HG03139 (cell line): ENCODE measurements around the gene SLC6A13.

ENCODE experiments used
- ATAC-seq: cut with Tn5 transposase; IDR thresholded peaks from one replicate; pipeline ENCODE4 v1.9.1; 2021; ENCODE audit not compliant: unreplicated experiment

Gene SLC6A13

GRCh38 chr12:234891-235415, 27.7 kb downstream of the SLC6A13 start:
- ATAC-seq, result no peak

DNA sequence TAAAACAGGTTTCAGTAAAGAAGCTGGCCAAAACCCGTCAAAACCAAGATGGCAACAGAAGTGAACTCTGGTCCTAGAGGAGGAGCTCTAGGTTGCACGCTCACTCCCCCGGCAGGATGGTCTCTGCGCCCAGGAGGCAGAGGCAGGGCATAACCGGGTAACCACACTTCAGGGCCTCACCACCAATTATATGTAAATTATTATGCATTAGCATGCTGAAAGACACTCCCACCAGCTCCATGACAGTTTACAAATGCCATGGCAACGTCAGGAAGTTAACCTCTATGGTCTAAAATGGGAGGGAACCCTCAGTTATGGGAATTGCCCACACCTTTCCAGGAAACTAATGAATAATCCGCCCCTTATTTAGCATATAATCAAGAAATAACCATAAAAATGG, 28.6 kb downstream of the SLC6A13 start:
- no peak for ATAC-seq

DNA sequence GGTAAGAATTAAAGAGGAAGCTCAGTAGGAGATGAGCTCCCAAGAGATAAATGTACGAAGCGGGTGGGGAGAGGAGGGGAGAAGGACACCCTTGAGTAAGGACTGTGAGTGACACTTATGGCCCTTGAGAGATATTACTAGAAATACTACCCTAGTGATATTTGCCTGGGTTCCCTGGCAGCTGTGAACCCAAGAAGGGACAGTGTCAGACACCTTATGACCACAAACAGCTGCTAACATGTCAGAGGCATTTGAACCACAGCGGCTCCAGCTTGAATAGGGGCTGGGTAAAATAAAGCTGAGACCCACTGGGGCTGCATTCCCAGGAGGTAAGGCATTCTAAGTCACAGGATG, 29.0 kb downstream of the SLC6A13 start:
- no peak for ATAC-seq

DNA sequence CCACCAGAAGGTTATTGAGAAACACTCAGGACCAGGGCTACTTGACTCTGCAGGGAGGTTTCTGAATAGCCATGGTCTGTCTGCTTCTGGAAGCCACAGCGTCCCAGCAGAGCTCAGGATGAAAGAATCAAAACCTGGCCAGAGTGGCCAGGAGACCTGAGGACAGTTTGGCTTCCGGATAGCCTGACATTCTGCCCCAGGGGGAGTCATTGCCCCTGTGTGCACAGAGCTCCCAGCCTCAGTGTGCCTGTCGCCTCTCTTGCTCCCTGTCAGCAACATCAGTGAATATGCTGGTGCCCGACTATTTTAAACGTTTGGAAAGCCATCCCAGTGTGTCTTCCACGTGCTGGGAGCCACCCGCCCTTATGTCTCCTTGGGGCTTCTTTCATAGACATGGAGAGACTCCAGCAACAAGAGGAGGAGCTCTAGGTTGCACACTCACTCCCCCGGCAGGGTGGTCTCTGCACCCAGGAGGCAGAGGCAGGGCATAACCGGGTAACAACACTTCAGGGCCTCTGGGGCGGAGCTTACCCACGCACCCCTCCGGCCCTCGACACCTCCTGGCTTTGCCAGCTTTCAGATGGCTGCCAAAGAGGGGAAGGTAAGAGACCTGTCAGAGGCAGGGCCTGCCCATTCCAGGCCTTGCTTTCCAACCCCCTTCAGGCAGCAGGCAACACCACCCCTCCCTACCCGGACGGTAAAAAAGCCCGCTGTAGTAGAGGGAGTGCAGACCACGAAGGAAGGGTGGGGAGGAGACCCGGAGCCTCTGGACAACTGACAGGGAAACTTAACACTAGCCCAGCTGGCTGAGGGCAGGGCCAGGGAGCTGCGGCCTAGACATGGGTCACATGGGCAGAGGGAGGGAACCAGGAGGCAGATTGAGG, 29.7 kb downstream of the SLC6A13 start:
- ATAC-seq, result no peak

DNA sequence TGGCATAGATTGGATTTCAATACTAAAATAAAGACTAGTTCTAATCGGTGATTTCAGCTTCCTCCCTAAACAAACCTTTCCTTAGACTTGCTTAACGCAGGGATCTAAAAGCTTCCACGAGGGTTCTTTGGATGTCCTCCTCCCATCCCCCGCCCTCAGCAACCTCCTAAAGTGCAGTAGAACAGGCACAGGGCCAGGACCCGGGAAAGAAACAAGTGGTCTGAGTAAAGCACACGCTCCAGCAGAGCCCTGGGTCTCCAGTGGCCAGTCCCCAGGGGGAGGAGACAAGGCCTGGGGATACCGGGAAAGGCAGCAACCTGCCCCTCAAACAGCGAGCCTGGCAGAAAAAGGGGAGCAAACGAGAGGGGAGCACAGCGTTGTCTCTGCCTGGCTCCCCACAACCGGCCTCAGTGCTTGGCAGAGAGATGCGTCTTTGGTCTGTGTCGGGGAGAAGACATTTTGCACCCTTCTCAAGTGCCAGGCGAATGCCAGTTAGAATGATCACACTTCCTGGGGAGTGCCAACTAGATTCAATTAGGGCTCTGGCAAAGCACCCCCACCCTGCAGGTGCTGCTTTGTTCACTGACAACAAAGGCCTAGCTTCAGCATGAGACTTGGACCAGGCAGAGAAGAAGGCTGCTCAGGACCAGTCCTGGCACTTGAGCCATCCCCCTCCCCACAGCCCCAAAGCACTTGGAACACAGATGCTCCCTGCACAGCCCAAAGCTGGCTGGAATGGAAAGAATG, 31.5 kb downstream of the SLC6A13 start:
- ATAC-seq, result no peak

DNA sequence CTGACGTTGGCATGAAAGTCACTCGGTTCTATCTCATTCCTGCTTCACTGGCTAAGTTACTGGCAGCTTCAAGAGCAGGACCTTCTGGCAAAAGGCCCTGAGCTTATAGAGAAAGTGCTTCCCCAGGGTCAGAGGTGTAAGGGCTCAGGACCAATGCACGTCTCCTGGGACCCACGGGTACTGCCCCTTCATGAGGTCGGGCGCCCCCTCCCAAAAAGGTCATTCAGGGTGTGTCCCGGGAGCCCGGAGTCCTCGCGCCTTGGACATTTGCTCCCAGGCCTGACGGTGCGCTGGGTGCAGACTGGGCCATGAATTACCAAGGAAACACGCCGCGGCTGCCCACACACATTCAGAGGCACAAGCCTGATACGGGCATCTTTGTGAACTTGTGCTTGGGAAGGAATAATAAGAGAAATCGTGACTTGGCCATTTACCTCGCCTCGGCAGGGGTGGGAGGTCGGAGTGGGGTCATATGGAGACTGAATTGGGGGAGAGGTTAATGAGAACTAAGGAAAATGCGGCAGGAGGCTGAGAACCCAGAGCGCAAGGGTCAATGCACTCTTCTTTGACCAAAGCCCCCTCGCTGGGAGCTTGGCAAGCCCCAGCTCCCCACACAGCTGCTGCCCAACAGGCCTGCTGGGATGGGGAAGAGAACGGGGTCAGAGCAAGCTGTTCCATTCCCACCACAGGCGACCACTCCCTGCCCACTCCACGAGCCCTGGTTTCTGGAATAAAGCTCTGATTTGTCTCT, 33.0 kb downstream of the SLC6A13 start:
- ATAC-seq, result no peak

DNA sequence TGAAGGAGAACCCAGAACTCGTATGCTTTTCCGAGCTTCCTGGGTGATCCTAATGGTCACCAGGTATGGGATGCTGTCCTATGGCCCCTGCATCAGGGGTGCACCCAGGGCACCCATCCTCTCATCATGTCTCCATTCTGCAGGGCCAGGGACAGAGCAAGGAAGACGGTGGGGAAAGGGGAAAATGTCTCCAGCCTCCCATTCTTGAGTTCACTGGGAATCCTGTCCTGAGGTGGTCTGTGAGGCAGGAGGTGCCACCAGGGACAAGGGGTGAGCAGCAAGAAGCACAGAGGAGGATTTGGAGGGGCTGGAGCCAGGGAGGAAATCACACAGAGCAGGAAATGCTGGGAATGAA, 33.8 kb downstream of the SLC6A13 start:
- no peak for ATAC-seq

DNA sequence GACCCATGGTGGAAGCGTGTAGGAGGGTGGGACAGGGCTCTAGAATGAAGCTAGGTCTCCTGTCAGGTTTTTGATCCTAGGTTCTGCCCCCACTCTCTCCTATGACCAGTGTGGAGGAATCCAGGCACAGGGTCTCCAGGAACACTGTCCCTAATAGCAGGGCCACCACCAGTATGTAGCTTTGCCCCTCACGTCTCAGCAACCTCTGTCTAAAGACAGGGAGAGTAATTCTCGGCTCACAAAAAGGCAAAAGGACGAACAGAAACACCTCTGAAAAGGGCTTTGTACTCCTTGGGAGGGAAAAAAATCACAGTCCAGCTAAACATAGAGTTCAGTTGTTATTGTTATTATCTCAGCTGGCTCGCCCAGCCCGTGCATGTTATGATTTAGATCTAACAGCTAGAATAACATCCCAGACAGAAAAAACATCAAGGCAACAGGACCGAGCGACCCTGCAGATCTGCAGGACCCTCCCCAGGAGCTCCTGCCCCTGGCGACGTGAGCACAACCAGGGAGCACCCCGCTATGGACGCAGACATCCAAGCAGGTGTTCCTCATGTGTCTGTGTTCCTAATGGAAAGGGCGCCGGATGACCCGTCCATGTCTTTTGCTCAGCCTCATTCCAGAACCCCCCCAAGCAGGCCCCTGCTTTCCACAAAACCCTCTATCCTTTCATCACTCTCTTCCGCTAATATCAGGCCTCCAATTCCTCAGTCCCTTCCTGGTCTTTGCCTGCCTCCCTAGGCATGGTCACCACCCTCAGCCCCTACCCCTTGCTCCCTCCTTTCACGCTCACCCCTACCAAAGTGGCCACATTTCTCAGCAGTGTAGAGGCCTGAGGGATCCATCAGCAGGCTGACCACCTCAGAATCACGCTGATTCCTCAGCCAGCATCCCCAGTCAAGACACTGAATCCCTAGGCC, 34.5 kb downstream of the SLC6A13 start:
- ATAC-seq, result no peak

GRCh38 chr12:227286-227915, 35.2 kb downstream of the SLC6A13 start:
- ATAC-seq, result no peak

GRCh38 chr12:226401-226800, 36.2 kb downstream of the SLC6A13 start:
- no peak for ATAC-seq

DNA sequence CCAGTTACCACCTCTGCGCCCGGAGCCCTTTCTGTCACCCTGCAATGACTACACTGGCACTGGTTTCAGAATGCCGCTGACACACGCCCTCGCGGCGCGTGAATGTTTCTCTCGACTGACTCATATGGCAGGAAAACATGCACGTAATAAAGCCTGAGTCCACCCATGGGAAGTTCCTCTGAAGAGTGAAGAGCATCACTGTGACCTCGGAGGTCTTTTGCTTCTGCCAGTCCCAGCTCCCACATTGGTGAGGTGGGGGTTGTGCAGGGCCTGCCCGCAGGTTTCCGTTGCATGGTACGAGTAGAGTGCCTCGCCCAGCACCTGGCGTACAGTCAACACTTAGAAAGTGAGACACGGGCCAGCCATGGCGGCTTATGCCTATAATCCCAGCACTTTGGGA, 37.6 kb downstream of the SLC6A13 start:
- ATAC-seq, result no peak

GRCh38 chr12:224330-224729, 38.3 kb downstream of the SLC6A13 start:
- ATAC-seq, result no peak

GRCh38 chr12:223841-224240, 38.8 kb downstream of the SLC6A13 start:
- no peak for ATAC-seq

DNA sequence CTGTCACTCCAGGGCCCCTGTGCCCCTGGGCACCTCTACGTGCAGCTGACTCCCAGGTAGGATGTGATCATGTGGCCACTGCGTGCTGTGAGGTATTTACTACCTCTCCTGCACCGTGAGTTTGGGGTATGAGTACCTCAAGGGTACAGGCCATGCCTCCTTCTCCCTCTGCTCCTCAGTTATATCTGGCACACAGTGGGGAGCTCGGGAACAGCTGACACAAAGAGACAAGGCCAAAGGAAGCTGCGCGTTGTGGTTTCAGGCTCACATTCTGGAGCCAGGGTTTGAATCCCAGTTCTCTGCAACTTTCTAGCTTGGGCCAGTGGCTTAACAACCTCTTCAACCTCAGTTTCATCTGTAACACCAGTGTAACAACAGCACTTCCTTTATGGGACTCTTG, 40.9 kb downstream of the SLC6A13 start:
- ATAC-seq, result no peak

- no peak for ATAC-seq
Observed at GRCh38 chr12:220946-221550, 41.6 kb downstream of the SLC6A13 start.

- no peak for ATAC-seq
Observed at GRCh38 chr12:220491-220890, 42.1 kb downstream of the SLC6A13 start.

DNA sequence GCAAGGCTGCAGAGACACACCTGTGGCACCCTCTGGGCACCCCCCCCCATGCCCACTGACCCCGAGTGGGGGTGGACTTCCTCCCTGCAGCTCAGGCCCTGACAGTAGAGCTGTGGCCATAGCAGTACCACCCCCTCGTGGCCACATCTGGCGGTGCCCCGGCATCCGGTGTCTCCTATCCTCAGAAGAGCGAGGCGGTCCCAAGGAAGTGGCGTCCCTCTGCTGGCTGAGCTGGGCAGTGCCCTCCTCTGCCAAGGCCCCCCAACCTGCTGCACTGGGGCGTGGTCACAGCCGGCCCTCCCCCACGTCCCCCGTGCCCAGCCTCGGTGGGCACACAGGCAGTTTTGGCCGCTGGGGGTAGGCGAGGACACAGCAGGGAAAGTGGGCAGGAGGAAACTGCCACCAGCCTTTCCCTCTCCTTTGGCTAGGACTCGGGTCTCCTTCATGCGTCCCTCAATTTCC, 42.7 kb downstream of the SLC6A13 start:
- ATAC-seq, result no peak

GRCh38 chr12:218728-219590, 43.7 kb downstream of the SLC6A13 start:
- no peak for ATAC-seq

DNA sequence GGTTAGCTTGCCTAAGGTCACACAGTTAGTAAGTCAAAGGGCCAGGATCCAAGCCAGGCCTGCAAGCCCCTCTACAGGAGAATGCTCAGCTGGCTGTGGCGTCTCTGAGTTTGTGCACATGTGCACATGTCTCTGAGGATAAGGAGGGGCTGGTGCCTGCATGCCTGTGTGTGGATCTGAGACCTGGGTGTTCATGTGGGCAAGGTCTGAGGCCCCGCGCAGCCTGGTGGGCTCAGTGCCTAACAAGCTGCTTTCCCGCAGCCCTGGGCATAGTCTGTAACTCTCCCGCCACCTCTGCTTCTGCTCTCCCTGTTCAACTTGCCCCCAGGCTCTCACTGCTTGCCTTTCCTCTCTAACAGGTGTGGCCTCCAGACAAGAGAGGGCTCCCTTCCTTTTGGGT, 44.4 kb downstream of the SLC6A13 start:
- ATAC-seq, result no peak
